ENCODE results near the gene RIMBP2.
"Not testable (repeated sequence)": the region's sequence is repeated elsewhere in the genome, so short reads cannot be mapped to it uniquely, and the experiment has no call there.

Gene RIMBP2

GRCh38 chr12:130646716-130647370, 69.3 kb downstream of the RIMBP2 start:
- Histone ChIP-seq H3K27ac (no peak overlapping the region), H3K27me3 (no peaks in the 10 kb centered on the region), H3K4me2 (no peak overlapping the region), H3K9ac (no peak overlapping the region), H3K4me3 (no peak overlapping the region), H3K9me3 (no peaks in the 10 kb centered on the region), H3K4me1 (peaks cover 40% of the 10 kb centered on the region), H4K20me1 (no peaks in the 10 kb centered on the region), H3K36me3 (no peaks in the 10 kb centered on the region)
- no peak for TF ChIP-seq Cebpa-rat (IDR thresholded peaks at IDR 0.05)

GRCh38 chr12:130646191-130646590, 69.9 kb downstream of the RIMBP2 start:
- not testable (repeated sequence) for H4K20me1 ChIP-seq, H3K4me3 ChIP-seq, H3K36me3 ChIP-seq, H3K9ac ChIP-seq, H3K4me2 ChIP-seq, H3K9me3 ChIP-seq, H3K27me3 ChIP-seq, H3K27ac ChIP-seq
- H3K4me1 ChIP-seq = peaks cover 36% of the 10 kb centered on the region

- no peak overlapping the region for H3K9ac ChIP-seq
- no peak overlapping the region for H3K4me2 ChIP-seq
- no peaks in the 10 kb centered on the region for H3K36me3 ChIP-seq
- H3K4me3 ChIP-seq = no peak overlapping the region
- no peak for TF ChIP-seq Cebpa-rat (IDR thresholded peaks at IDR 0.05)
- no peaks in the 10 kb centered on the region for H3K9me3 ChIP-seq
- H3K27ac ChIP-seq = no peak overlapping the region
- H4K20me1 ChIP-seq = no peaks in the 10 kb centered on the region
- H3K4me1 ChIP-seq = peaks cover 32% of the 10 kb centered on the region
- no peaks in the 10 kb centered on the region for H3K27me3 ChIP-seq
These were observed 70.3 kb downstream of the RIMBP2 start for GRCh38 chr12:130645751-130646150.

GRCh38 chr12:130644566-130644965, 71.5 kb downstream of the RIMBP2 start:
- TF ChIP-seq Cebpa-rat (IDR thresholded peaks at IDR 0.05) = no peak
- H3K27me3 ChIP-seq = no peaks in the 10 kb centered on the region
- no peaks in the 10 kb centered on the region for H4K20me1 ChIP-seq
- H3K9ac ChIP-seq = no peak overlapping the region
- no peak overlapping the region for H3K27ac ChIP-seq
- no peaks in the 10 kb centered on the region for H3K9me3 ChIP-seq
- no peak overlapping the region for H3K4me2 ChIP-seq
- no peaks in the 10 kb centered on the region for H3K36me3 ChIP-seq
- H3K4me3 ChIP-seq = no peak overlapping the region
- H3K4me1 ChIP-seq = peaks cover 20% of the 10 kb centered on the region

DNA sequence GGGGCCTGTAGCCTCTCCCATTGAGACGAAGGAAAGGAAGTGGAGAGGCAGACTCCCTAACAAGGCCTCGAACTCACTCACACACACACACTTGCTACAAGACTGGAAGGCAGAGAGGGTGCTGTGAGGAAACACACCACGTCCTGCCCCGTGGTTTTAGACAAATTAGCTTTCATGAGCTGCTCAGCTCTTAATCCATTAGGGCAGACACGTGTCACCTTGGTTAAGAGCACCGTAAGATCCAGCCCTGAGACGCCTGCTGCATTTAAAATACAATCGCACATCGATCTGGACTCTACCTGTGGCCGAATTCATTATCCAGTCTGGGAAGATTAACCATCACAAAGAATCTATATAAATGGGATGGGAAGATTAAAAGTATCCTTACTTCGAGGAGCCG, 72.0 kb downstream of the RIMBP2 start:
- no peaks in the 10 kb centered on the region for H3K9me3 ChIP-seq

DNA sequence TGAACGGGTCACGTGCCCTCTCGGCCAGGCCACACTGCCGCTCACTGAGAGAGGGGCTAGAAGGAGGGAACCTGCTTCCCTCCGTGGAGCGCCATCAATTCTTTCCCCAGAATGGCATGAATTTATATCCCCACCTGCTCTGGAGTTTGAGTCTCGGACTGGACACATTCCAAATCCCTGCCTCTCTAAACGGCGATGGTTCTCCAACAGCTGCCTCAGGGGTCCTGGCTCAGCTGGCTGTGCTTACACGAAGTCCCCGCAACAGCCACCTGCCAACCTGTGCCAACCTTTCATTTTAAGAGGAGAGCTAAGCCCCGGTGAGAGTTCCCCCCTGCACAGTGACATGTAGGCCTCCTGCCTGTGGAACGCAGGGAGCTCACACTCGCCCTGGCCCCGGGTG, 73.2 kb downstream of the RIMBP2 start:
- Histone ChIP-seq H3K9ac (no peak overlapping the region), H3K9me3 (no peaks in the 10 kb centered on the region), H3K36me3 (no peaks in the 10 kb centered on the region), H3K27ac (no peak overlapping the region), H3K27me3 (no peaks in the 10 kb centered on the region), H3K4me1 (peaks cover 16% of the 10 kb centered on the region), H4K20me1 (no peaks in the 10 kb centered on the region), H3K4me2 (0 out of 2 replicates have a peak overlapping the region, but pooled peaks have one; percentile 37), H3K4me3 (no peak overlapping the region)
- no peak for TF ChIP-seq Cebpa-rat (IDR thresholded peaks at IDR 0.05)

More for the DNA sequence above, 72.0 kb downstream of the RIMBP2 start:
- no peaks in the 10 kb centered on the region for H3K27me3 ChIP-seq
- no peaks in the 10 kb centered on the region for H4K20me1 ChIP-seq
- H3K4me3 ChIP-seq = no peak overlapping the region
- H3K27ac ChIP-seq = no peak overlapping the region
- H3K4me1 ChIP-seq = peaks cover 16% of the 10 kb centered on the region
- H3K4me2 ChIP-seq = no peak overlapping the region
- no peak overlapping the region for H3K9ac ChIP-seq
- no peaks in the 10 kb centered on the region for H3K36me3 ChIP-seq
- TF ChIP-seq Cebpa-rat (IDR thresholded peaks at IDR 0.05) = no peak

DNA sequence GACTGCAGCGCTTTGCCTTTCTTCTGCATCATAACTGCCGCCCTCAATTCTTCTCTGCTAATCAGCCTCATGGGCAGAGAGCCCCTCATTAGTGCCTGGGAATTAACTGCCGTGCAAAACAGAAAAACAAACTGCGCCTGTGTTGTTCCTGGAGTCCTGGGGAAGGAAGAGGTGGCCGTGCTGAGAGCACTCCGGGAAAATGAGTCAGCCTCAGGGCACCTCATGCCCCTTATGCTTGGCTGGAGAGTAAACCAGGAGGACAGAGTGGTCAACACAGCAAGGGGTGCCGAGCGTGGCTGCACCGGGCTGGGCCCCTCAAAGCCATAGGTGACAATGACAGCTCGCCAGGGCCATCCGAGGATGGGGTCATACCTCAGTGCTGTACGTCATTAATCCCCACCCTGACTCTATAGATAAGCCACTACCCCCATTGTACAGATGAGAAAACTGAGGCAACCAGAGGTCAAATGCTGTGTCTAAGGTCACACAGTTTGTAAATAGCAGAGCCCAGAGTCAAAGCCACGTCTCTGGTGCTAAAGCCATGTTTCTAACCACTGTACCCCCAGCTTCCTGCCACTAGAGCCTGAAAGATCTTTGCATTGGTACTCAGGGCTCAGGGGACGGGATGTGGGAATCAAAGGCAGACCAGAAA, 74.4 kb downstream of the RIMBP2 start:
- Histone ChIP-seq H3K4me2 (no peak overlapping the region), H3K9me3 (no peaks in the 10 kb centered on the region), H3K27me3 (no peaks in the 10 kb centered on the region), H3K36me3 (no peaks in the 10 kb centered on the region), H3K9ac (no peak overlapping the region), H3K4me1 (peaks cover 10% of the 10 kb centered on the region), H4K20me1 (no peaks in the 10 kb centered on the region), H3K27ac (no peak overlapping the region), H3K4me3 (no peak overlapping the region)
- no peak for TF ChIP-seq Cebpa-rat (IDR thresholded peaks at IDR 0.05)

GRCh38 chr12:130640901-130641300, 75.2 kb downstream of the RIMBP2 start:
- Histone ChIP-seq H3K27me3 (no peaks in the 10 kb centered on the region), H4K20me1 (no peaks in the 10 kb centered on the region), H3K36me3 (no peaks in the 10 kb centered on the region), H3K9ac (no peak overlapping the region), H3K9me3 (no peaks in the 10 kb centered on the region), H3K4me1 (peaks cover 10% of the 10 kb centered on the region), H3K4me2 (no peak overlapping the region), H3K27ac (no peak overlapping the region), H3K4me3 (no peak overlapping the region)
- TF ChIP-seq Cebpa-rat (IDR thresholded peaks at IDR 0.05) = no peak

- H3K27ac ChIP-seq = no peak overlapping the region
- no peak for TF ChIP-seq Cebpa-rat (IDR thresholded peaks at IDR 0.05)
- no peak overlapping the region for H3K4me2 ChIP-seq
- H4K20me1 ChIP-seq = no peaks in the 10 kb centered on the region
- H3K36me3 ChIP-seq = no peaks in the 10 kb centered on the region
- no peaks in the 10 kb centered on the region for H3K9me3 ChIP-seq
- no peak overlapping the region for H3K4me3 ChIP-seq
- H3K4me1 ChIP-seq = peaks cover 10% of the 10 kb centered on the region
- H3K9ac ChIP-seq = no peak overlapping the region
- no peaks in the 10 kb centered on the region for H3K27me3 ChIP-seq
These were observed 75.6 kb downstream of the RIMBP2 start for GRCh38 chr12:130640496-130640895.

DNA sequence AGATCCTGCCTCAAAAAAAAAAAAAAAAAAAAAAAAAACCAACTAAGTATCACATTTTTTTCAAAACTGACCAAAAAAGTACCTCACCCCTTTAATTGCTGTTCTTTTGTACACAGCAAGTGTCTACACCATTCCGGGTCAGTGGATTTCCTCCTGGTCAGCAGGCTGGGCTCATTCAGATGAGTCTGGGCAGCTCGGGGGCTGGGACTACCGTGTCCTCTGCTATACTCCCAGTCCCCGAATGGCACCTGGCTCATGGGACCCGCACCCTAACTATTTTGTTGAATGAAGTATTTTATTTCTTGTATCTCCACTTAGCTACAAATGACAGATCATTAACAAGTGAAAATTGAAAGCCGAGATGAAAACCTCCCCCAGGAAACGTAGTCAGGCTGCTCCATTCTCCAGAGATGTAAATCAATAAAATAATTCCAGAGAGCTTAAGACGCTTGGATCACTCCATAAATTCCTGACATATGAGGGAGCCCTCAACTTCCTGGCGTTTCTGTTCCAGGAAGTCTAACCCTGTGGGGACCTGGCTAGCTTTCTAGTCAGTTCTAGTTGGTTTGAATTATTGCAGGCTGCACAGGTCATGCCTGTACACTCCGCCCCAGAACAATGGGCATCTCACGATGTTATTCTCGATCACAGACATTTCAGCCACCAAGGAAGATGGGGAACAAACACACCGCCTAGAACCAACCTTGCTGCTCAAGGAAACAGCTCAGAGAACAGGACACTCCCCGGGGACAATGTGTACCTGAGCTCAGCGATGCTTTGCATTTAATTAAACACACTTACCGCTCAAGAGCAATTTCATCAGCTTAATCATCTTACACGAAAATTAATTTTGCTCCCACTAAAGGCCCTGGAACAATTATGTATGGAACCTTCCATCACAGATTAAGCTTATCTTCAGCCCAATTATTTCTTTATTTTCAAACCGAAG, 76.3 kb downstream of the RIMBP2 start:
- peaks cover 15% of the 10 kb centered on the region for H3K4me1 ChIP-seq
- H3K4me2 ChIP-seq = no peak overlapping the region
- TF ChIP-seq Cebpa-rat (IDR thresholded peaks at IDR 0.05) = no peak
- no peaks in the 10 kb centered on the region for H3K27me3 ChIP-seq
- H3K4me3 ChIP-seq = no peak overlapping the region
- H3K27ac ChIP-seq = no peak overlapping the region
- H4K20me1 ChIP-seq = no peaks in the 10 kb centered on the region
- no peaks in the 10 kb centered on the region for H3K9me3 ChIP-seq
- H3K9ac ChIP-seq = no peak overlapping the region
- H3K36me3 ChIP-seq = no peaks in the 10 kb centered on the region

Measured in BLaER1 (cell line).